ENCODE data around the gene TRIM58.

TRIM58 gene

DNA sequence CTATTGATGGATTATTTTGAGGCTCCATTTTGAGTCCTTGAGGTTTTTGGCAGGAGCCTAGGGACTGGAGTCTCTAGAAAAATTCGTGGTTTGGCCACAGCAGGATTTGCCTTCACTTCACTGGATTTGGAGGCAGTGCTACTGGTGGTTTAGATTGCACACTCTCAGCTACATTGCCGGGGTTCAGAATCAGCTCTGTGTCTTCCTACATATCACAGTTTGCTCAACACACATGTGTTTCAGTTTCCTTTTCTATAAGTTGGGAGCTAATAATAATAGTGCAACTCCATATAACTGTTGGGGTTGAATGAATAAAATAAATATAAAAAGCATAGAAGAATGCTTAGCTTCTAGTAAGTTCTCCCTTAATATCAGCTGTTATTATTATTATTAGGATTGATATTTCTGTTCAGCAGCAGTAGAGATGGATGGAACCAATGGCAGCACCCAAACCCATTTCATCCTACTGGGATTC lies 38.2 kb downstream of the TRIM58 start, which contains the start of gene OR2W3:
Gene OR2W3 (plus strand): TSS at position 425 of the 475 bp plus-strand sequence. CDS start 0 bp downstream, at position 425.
- DNase-seq = no peak

DNA sequence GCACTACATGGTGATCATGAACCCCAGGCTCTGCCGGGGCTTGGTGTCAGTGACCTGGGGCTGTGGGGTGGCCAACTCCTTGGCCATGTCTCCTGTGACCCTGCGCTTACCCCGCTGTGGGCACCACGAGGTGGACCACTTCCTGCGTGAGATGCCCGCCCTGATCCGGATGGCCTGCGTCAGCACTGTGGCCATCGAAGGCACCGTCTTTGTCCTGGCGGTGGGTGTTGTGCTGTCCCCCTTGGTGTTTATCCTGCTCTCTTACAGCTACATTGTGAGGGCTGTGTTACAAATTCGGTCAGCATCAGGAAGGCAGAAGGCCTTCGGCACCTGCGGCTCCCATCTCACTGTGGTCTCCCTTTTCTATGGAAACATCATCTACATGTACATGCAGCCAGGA lies 39.0 kb downstream of the TRIM58 start:
- DNase-seq = no peak

GRCh38 chr1:247904122-247904521 lies 47.1 kb downstream of the TRIM58 start:
- DNase-seq = no peak

- DNase-seq = no peak
Measured at GRCh38 chr1:247905181-247905580, 48.2 kb downstream of the TRIM58 start.

DNA sequence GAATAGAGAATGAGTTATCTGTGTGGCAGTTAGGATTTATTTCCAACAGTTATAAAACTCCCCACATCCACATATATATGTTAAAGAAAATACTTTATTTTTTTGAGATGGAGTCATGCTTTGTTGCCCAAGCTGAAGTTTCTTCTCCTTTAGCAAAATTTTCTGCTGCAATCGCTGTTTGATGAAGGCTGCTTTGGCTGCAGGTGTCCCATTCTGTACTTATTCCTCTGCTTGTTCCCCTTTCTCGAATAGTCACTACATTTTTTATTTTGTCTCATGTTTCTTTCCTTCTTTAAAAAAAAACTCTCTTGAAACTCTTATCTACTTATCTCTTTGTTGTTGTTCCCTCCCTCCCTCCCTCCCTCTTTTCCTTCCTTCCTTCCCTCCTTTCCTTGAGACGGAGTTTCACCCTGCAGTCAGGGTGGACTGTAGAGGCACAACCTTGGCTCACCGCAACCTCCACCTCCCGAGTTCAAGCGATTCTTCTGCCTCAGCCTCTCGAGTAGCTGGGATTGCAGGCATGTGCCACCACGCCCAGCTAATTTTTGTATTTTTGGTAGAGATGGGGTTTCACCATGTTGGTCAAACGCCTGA lies 49.0 kb downstream of the TRIM58 start:
- no peak for DNase-seq

GRCh38 chr1:247906504-247907047 lies 49.6 kb downstream of the TRIM58 start:
- no peak for DNase-seq

DNA sequence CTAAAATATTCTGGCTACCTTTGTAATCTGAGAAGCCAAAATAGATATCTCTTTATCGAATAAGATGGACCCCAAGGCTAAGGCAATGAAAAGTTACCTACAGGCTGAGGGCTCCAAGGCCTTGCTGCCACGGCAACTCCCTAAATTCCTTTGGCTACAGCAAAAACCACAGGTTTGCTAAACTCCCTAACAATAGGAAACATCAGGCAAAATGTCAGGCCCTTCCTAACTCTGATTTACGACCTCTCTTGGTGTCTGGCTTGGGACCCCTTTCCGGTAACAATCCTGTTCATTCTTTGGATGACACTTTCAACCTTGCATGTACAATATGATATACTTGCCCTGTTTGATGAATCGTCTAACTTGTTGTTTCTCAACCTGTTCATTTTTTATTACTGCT lies 51.8 kb downstream of the TRIM58 start:
- DNase-seq = no peak

- DNase-seq = no peak
Measured at GRCh38 chr1:247913786-247914185, 56.8 kb downstream of the TRIM58 start.

DNA sequence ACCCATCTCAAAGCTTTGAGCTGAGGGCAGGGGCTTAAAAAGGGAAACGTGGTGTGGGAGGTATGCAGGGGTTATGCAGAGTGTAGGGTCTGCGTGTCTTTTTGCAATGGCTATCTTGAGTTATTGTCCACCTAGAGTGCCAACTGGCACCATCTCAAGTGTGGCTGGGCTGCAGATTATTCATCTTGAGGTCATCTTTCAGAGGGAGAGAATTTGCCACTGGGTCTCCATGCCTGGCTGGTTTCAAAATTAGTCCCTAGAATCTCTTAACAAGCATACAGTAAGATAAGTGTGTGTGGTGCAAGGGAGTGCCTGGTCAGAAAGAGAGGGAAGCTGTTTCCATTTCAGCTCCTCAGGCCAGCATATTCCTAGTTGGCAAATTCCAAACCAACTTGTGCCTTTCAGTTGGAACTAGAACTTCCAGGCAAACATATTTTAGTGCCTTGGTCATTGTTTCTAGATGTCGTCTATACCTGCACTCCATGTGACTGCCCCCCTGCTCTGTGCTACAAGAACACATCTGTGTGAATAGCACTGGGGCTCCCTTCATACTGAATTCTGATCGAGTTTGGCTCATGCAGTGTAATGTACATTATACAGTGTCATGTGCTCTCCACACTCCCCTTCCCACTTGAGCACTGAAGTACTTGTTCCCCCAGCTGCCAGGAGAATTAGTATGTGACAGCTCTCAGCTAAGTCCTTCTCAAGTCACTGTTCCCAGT lies 58.1 kb downstream of the TRIM58 start:
- no peak for DNase-seq

- no peak for DNase-seq
Measured at GRCh38 chr1:247919952-247920351, 63.0 kb downstream of the TRIM58 start, which contains the start of gene OR2T8. Gene OR2T8, plus strand, starts transcription at chr1:247920252. Its CDS starts 766 bp downstream, at chr1:247921018.

DNA sequence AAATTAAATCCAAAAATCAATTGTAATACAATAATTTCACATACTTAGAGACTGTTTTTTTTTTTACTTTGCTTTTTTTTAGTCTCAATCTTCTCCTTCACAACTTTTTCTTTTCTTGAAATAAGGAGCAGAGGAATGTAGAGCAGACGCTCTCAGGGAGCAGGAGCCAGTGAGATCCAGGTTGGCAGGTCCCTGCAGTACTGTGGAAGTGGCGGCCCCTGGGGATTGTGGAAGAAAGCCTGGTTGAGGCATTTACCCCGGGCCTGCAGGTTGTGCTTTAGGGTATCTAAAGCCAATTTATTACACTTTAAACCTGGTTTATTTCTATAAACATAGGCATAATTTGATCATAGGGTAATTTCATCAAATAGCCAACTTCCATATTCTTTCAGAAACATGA lies 67.0 kb downstream of the TRIM58 start:
- no peak for DNase-seq

- DNase-seq = no peak
Measured at GRCh38 chr1:247924868-247925267, 67.9 kb downstream of the TRIM58 start, which contains the start of gene OR2AJ1. Gene OR2AJ1, plus strand, starts transcription at chr1:247924889. Its CDS starts 8,880 bp downstream, at chr1:247933769.

All from SHP77 (cell line).